ENCODE measurements around the gene P4HTM.

P4HTM gene

DNA sequence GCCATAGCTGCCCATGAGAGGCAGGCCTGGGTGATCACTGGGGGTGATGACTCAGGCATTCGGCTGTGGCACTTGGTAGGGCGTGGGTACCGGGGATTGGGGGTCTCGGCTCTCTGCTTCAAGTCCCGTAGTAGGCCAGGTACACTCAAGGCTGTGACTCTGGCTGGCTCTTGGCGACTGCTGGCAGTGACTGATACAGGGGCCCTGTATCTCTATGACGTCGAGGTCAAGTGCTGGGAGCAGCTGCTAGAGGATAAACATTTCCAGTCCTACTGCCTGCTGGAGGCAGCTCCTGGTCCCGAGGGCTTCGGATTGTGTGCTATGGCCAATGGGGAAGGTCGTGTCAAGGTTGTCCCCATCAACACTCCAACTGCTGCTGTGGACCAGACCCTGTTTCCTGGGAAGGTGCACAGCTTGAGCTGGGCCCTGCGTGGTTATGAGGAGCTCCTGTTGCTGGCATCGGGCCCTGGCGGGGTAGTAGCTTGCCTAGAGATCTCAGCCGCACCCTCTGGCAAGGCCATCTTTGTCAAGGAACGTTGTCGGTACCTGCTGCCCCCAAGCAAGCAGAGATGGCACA, 22.5 kb downstream of the P4HTM start:
- DNase-seq: no peak

DNA sequence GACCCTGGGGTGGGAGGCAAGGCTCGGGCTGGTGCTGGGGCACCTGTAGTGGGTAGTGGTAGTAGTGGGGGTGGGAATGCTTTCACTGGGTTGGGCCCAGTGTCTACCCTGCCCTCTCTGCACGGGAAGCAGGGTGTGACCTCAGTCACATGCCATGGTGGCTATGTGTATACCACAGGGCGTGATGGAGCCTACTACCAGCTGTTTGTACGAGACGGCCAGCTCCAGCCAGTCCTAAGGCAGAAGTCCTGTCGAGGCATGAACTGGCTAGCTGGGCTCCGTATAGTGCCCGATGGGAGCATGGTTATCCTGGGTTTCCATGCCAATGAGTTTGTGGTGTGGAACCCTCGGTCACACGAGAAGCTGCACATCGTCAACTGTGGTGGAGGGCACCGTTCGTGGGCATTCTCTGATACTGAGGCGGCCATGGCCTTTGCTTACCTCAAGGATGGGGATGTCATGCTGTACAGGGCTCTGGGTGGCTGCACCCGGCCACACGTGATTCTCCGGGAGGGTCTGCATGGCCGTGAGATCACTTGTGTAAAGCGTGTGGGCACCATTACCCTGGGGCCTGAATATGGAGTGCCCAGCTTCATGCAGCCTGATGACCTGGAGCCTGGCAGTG, 23.2 kb downstream of the P4HTM start:
- no peak for DNase-seq

DNA sequence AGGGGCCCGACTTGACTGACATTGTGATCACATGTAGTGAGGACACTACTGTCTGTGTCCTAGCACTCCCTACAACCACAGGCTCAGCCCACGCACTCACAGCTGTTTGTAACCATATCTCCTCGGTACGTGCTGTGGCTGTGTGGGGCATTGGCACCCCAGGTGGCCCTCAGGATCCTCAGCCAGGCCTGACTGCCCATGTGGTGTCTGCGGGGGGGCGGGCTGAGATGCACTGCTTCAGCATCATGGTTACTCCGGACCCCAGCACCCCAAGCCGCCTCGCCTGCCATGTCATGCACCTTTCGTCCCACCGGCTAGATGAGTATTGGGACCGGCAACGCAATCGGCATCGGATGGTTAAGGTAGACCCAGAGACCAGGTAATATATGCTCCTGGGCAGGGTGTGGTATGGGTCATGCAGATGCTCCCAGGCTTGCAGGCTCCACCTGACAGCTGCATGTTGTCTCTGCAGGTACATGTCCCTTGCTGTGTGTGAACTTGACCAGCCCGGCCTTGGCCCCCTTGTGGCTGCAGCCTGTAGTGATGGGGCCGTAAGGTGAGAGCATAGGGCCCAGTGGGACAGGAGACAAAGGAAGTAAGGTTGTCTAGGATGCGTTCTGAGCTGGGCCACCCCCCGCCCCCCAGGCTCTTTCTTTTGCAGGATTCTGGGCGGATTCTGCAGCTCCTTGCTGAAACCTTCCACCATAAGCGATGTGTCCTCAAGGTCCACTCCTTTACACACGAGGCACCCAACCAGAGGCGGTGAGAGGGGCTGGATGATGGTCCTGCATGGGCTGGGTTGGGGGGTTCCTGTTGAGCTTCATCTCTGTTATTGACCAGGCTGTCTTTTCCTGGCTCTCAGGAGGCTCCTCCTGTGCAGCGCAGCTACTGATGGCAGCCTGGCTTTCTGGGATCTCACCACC, 24.0 kb downstream of the P4HTM start:
- peak; percentile 51 for DNase-seq

DNA sequence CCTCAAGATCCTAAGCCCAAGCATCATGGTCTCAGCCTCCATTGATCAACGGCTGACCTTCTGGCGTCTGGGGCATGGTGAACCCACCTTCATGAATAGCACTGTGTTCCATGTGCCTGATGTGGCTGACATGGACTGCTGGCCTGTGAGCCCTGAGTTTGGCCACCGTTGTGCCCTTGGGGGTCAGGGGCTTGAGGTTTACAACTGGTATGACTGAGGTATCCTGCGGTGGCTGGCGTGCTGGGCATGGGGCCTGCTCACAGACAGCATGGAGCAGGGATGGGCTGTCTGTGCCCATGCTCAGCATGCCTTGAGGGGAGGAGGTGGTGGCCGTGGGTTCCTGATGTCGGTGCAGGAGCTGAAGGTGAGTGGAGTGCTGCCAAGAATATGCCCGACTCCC, 25.0 kb downstream of the P4HTM start:
- DNase-seq: no peak

DNA sequence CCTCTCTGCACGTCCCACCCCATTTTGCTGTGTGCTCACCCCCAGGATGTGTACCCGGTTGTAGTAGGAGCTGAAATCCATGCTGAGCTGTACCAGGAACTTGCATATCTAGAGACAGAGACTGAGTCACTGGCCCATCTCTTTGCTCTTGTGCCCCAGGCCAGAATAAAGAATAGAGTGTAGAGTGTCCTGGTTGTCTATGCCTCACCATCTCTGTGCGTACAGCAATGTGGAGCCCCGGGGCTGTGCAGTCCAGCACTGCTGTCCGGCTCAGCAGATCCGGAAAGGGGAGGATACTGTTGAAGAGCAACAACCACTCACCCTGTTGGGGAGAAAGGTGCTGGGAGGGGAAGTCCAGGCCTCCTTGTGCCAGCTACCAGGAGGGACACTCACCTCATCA, 25.7 kb downstream of the P4HTM start:
- no peak for DNase-seq

DNA sequence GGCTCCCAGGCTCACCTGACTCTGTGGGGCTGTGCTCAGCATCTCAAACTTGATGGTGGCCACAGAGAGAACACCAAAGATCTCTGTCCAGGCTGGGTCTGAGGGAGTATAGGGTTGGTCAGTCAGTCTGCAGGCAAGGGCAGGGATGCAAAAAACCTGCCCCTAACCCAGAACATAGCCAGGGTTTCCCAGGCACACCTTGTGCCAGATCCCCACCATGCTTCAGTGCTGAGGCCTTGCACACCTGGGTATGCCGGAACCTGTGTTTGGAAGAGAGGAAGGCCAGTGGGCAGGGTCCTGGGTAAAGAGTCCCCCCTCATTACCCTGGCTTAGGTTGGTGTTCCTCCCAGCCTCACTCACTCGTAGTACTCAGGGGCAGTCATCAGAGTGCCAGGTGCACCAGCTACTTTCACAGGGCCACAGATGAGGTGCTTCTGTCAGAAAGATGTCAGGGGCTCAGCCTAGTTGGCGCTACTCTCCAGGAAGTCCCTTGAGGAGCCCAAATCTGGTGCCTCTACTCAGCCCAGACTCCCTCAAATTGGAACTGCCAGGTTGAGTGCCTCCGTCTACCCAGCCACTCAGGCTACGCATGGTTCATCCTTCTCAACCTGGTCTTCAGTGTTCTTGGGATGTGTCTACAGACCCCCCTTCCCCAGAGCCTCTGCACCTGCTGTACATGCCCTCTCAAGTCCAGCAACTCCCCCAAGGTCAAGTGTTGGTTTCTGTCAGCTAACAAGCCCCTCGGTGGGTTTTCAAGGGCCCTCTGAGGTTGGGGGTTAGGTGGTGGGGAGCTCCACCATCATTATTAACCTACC, 26.6 kb downstream of the P4HTM start:
- no peak for DNase-seq

DNA sequence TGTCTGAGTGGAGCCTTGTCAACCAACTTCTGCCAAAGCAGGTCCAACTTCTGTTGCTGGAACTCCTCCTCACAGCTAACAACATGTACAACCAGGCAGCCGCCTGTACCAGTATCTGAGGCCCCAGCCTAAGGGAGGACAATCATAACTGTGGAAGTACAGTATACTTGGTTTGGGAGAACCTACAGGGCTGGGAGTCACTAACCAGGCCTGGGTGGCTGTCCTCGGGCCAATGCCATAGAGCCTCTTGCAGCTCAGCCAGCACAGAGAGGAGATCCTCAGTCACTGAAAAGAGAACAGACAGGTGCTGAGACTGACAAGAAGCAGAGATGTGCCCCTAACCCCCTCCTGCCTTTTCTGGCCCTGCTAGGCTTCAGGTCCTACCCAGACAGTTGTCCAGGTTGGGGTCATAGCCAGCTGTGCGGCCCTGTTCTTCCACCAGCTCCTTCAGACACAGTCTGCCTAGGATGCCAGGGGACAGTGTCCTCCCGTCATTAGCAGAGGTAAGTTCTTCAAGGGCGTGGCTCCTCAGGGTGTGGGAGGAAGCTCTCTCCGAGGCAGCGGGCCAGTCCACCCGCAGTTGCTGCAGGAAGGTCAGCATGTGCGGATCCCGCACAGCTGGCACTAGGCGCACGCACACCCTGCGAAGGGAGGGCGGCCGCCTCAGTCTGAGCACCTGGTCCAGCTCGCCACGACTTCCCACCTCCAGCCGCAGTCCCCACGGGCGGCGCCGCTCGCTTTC, 27.4 kb downstream of the P4HTM start:
- no peak for DNase-seq

DNA sequence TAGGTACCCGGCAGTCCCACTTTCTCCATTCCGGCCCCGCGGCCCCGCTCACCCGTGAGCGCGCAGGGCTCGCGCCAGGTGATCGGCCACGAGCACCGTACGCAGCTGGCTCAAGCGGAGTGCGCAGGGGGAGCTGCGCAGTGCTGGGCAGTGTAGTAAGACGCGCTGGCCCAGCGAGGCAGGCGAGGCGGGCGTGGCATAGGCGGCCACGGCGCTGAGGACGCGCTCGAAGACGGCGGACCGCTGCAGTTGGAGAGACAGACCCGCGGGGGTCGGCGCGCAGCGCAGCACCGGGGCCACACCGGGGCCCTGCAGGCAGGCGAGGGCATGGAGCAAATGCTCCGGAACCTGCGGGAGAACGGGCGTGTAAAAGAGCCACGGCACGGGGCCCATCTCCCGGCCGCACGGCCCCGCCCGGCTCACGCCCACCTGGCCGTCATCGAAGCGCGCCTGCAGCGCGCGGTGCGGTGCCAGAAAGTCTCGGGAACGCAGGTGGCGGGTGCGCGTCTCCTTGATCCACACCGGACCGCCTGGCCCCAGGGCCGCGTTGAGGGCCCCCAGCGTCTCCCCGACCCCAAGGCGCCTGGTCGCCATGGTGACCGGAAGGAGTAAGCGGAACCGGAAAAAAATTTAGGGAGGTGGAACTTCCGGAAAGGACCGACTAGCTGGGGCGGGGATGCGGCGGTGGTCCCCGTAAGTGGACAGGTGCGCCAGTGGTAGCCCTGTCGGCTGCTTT, 28.1 kb downstream of the P4HTM start, which contains the start of gene DALRD3:
TSS of gene DALRD3 (minus strand) at position 610 of the 736 bp plus-strand sequence. CDS start at position 594, 16 bp downstream.
- DNase-seq: peak; percentile 54

DNA sequence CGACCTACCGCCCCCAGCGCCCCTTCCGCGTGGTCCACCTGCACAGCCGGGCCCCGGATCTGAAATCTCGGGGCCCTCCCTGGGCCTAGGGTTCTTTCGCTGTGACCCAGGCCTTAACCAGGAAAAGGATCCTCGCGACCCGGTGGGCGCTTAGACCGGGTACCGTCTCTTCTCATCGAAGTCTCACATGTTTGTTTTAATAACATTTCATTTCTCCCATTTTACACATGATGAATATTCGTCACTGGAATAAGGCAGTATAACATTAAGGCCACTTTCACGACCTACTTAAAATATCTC, 28.6 kb downstream of the P4HTM start:
- no peak for DNase-seq

DNA sequence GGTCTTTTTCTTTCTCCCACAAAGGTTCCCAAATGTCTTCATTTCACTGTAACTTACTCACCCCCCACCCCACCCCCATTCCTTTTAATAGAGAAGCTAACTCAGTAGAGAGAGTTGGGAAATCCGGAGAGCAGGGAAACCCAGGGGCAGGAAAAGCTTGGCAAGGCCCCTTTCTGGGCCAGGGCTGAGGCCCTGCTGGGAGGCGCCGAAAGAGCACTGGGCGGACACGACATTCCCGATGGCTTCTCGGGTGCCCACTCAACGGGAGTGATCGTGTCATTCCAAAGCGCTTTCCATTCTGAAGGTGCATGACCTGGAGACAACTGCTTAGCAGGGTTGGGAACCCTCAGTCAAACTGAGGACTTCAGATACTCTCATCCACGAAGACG, 29.9 kb downstream of the P4HTM start:
- DNase-seq: no peak

DNA sequence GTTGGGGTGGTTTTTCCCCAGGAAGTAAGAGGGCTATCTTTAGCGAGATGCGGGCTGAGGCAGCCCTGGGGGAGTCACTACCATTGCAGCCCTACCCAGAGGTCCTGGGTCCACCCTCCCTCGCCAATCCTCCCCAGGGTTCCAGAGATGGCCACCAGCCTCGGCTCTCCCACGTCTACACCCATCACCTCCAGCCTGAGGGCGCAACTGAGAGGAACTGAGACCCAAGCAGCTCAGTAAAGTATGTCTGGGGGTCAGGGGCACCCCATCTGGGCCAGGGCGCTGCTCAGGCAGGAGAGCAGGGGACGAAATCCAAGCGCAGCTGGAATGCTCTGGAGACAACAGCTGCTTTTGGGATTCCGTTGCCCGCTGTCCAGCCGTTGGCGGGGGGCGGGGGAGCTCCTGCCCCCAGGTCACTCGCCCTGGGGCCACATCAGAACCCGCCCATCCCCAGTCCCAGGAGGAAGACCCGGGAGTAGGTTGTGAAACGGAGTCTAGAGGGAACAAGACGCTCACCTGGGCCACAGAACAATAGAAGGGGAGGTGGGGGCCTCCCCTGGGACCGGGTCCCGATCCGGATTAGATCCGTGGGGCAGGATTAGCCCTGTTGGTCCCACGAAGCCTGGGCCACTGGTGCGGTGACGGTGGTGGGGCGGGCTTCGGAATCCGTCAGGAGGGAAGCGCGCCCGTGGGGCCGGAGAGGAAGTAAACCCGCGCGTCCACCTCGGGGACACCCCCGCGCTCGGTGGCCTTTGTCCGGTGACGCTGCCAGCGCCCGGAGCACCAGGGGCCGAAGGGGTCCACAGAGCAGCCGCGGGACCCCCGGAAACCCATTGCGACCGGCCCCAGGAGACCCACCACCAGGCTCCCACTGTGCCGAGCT, 30.5 kb downstream of the P4HTM start:
- DNase-seq: peak; percentile 43

DNA sequence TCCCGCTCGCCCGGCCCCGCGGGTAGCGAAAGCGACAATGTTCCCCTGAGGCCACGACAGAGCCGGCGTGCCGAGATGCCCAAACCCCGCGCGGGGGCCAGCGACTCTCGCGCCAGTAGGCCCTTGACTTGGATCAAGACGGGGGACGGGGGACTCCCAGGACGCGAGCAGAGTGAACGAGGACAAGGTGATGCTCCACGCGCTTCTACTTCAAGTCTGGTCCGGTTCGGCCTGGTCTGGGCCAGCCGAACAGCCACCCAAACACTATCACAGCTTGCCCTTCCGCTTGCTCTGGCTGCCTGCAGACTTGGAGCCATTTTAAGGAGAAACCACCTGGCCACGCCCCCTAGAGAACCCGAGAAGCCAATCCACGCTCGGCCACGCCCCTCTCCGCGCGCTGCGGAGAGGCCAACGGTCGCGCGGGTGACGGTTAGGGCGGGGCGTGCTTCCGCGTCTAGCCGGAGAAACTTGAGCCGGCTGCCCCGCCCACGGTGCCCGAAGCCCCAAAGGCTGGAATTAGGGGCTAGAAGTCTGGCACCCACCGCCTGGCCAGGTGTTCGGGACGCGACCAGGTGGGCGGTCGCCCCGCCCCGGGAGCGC, 31.3 kb downstream of the P4HTM start:
- DNase-seq: peak; percentile 98

DNA sequence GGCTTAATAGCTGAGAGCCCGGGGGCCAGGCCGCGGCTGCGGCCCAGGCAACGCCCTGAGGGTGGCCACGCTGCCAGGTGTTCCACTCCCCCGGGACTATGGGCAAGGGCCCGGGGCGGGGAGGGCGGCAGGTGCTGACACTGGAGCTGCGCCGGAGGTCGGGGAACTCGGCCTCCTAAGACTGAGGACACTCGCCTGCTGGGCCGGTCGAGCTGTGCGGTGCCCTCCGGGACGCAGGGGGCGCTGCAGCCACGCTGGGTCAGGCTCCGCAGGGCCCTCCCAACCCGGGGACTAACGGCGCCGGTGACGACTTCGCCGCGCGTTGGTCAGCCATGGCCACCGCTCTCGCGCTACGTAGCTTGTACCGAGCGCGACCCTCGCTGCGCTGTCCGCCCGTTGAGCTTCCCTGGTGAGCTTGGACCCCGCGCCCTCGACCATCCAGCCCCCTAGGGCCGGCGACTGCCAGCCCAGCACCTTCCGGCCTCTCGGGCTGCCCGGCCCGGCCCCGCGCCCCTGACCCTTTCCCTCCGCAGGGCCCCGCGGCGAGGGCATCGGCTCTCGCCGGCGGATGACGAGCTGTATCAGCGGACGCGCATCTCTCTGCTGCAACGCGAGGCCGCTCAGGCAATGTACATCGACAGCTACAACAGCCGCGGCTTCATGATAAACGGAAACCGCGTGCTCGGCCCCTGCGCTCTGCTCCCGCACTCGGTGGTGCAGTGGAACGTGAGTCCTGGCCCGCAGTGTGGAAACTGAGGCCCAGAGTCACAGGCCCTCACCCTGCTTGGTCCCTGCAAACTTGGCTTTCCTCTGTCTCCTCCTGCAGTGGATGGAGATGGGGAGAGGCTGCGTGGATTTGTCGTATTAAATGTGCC, 32.0 kb downstream of the P4HTM start, which contains the start of gene NDUFAF3:
TSS of gene NDUFAF3 (plus strand) at position 309 of the 875 bp plus-strand sequence. CDS start at position 333, 24 bp downstream.
- DNase-seq: peak; percentile 92

DNA sequence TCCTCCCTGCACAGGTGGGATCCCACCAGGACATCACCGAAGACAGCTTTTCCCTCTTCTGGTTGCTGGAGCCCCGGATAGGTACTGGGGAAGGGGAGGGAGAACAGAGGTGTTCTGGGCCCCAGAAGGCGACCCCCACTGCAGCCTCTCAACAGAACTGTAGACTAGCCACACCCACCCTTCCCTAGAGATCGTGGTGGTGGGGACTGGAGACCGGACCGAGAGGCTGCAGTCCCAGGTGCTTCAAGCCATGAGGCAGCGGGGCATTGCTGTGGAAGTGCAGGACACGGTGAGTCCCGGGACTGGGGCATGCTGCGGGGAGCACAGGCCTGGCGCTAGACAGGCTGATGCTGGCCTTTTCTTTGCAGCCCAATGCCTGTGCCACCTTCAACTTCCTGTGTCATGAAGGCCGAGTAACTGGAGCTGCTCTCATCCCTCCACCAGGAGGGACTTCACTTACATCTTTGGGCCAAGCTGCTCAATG, 32.7 kb downstream of the P4HTM start:
- no peak for DNase-seq

DNA sequence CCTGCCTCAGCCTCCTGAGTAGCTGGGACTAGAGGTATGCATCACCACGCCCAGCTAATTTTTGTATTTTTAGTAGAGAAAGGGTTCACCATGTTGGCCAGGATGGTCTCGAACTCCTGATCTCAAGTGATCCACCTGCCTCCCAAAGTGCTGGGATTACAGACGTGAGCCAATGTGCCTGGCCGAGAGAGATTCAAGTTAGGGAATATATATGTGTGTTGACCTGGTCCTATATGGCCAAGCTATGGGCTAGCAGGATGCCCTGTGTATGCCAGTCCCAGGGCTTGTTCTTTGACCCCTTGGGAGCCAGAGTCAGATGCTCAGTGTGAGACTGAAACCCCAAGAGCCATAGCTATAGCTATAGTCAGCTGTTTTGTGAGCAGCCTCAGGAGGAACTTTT, 33.7 kb downstream of the P4HTM start:
- no peak for DNase-seq

DNA sequence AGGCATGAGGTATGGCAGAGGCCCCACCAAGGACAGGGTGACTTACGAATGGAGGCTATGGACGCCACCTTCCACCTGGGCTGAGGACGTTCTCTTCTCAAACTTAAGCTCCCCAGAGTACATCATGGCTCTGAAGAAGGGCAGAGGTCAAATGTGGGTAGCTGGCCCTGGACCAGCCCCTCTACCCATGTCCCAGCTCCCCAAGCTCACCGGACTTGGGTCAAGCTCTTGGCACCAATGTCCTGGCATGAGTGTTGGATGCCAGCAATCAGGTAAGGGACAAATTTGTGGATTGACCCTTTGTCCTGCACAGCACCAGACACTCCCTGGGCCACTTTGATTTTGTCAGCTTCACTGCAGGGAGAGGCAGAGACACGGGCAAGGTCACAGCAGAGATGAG, 34.4 kb downstream of the P4HTM start:
- no peak for DNase-seq

DNA sequence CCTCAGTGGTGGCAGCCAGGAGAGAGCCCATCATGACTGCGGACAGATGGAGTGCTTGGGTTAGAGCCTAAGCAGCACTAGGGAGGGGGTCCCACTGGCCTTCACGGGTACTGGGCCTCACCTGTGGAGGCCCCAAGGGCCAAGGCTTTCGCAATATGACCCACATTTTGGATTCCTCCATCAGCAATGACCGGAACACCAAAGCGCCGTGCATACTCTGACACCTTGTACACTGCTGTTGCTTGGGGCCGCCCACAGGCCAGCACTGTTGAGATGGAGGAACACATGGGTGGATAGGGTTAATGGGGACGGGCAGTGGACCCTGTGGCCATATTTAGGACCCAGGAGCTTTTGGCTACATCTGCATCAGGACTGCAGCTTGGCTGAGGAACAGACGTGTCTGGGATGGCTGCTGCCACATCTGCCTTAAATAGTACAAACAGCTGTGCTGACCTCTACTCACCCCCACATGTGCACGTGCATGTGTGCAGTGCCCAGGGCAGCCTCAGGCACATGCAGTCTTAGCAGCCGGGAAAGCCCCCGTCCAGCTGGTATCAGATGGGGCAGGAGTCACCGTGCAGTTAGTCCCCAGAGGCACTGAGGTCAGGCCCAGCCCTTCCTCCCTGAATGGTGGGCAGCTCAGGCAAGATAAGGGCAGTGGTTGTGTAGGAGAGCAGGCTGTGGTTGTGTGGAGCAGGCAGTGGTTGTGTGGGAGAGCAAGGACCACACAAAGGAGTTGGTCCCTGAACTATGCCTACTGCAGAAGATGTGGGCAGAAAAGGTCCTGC, 35.2 kb downstream of the P4HTM start:
- DNase-seq: no peak
